ENCODE results near the gene PARP1.

GRCh38 chr1:226342656-226343055, 65.2 kb downstream of the PARP1 start:
- TF ChIP-seq POLR2A (IDR thresholded peaks at IDR 0.05) (no peak), CTCF (IDR thresholded peaks at IDR 0.05) (no peak)
